Thoracic aorta (tissue), 2 donors: ENCODE measurements around the gene CRYGC. TPM values are rescaled to one million over a fixed set of nuclear protein-coding genes. Genes with fewer than 3 reads are reported as not detected.

Source experiments
- ATAC-seq: fragments of 150-250 bp; one replicate; pipeline ENCODE4 v1.8.0; 2017; ENCODE audit warnings: low read depth; ENCODE audit not compliant: insufficient number of reproducible peaks, low FRiP score
- DNase-seq: peaks from one replicate; pipeline ENCODE4 v3.0.0-alpha.2; 2020; ENCODE audit warnings: low spot score
- H3K27ac ChIP-seq, 2 donors: fragments of 200-600 bp; sonication (generic); 1 replicate in 1 of 2; 2 replicates in 1 of 2; pipeline ENCODE4 v1.5.1; 2016; ENCODE audit warnings: mild to moderate bottlenecking in 2 of 2, moderate library complexity in 2 of 2
- H3K27me3 ChIP-seq: fragments of 200-600 bp; sonication (generic); replicated peaks from 2 replicates; pipeline ENCODE4 v1.6.0; 2016; ENCODE audit warnings: mild to moderate bottlenecking; ENCODE audit not compliant: insufficient read depth
- H3K36me3 ChIP-seq: fragments of 200-600 bp; sonication (generic); one replicate; pipeline ENCODE4 v1.5.1; 2016
- H3K4me1 ChIP-seq, 2 donors: fragments of 200-600 bp; sonication (generic); 1 replicate in 1 of 2; 2 replicates in 1 of 2; pipeline versions ENCODE4 v1.5.1 to v1.6.0; 2016; ENCODE audit warnings: low read depth in 2 of 2, mild to moderate bottlenecking in 1 of 2; ENCODE audit not compliant: control insufficient read depth in 1 of 2
- H3K4me3 ChIP-seq: fragments of 200-600 bp; sonication (generic); 2 replicates; pipeline ENCODE4 v1.5.1; 2016; ENCODE audit warnings: mild to moderate bottlenecking
- H3K9me3 ChIP-seq: fragments of 200-600 bp; sonication (generic); 2 replicates; pipeline ENCODE4 v1.5.1; 2016
- total RNA-seq, 2 donors: library from RNA; depleted of rRNA; stranded (reverse); fragments of >200 nt; gene quantifications; one replicate each; pipeline versions ENCODE4 v1.1.0 to v1.2.3, GENCODE V29; 2016
- TF ChIP-seq, protein P1 (sequence below): fragments of 200-600 bp; sonication (generic); IDR thresholded peaks from one replicate; pipeline ENCODE4 v1.5.1; 2019; ENCODE audit warnings: antibody characterized with exemption

The CRYGC gene
- total RNA-seq, 2 donors from 2014 or later: not detected

DNA sequence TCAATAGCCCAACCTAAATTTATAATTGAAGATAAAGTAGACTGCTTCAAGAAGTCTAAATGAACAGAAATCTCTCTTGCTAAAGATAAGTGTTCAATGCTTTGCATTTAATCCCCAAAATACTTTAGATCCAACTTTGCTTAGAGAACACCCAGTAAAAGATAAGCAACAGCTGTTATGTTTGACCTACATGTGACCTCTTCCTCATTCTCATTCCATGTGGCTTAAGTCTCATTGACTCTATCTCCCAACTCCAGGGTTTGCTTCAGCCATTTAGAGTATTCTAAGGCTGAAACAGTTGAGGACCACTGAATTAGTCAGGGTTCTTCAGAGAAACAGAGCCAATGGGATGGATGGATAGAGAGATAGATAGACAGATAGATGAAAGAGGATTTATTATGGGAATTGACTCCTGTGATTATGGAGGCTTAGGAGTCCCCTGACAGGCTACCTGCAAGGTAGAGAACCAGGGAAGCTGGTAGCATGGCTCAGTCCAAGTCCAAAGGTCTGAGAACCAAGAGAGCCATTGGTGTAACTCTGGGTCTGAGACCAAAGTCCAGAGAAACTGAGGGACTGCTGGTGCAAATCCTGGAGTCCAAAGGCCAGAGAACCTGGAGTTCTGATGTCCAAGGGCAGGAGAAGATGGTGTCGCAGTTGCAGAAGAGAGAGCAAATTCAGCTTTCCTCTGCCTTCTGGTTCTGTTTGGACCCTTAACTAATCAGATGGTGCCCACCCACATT, 37.4 kb downstream of the CRYGC start:
- Histone ChIP-seq H3K27me3 (no peaks in the 10 kb centered on the region), H3K9me3 (no peaks in the 10 kb centered on the region), H3K4me1 (no peaks in the 10 kb centered on the region), H3K27ac (no peak overlapping the region), H3K4me3 (no peak overlapping the region), H3K36me3 (no peaks in the 10 kb centered on the region)
- TF ChIP-seq, protein P1, sequence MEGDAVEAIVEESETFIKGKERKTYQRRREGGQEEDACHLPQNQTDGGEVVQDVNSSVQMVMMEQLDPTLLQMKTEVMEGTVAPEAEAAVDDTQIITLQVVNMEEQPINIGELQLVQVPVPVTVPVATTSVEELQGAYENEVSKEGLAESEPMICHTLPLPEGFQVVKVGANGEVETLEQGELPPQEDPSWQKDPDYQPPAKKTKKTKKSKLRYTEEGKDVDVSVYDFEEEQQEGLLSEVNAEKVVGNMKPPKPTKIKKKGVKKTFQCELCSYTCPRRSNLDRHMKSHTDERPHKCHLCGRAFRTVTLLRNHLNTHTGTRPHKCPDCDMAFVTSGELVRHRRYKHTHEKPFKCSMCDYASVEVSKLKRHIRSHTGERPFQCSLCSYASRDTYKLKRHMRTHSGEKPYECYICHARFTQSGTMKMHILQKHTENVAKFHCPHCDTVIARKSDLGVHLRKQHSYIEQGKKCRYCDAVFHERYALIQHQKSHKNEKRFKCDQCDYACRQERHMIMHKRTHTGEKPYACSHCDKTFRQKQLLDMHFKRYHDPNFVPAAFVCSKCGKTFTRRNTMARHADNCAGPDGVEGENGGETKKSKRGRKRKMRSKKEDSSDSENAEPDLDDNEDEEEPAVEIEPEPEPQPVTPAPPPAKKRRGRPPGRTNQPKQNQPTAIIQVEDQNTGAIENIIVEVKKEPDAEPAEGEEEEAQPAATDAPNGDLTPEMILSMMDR: no peak
- no peak for DNase-seq
- no peak for ATAC-seq

DNA sequence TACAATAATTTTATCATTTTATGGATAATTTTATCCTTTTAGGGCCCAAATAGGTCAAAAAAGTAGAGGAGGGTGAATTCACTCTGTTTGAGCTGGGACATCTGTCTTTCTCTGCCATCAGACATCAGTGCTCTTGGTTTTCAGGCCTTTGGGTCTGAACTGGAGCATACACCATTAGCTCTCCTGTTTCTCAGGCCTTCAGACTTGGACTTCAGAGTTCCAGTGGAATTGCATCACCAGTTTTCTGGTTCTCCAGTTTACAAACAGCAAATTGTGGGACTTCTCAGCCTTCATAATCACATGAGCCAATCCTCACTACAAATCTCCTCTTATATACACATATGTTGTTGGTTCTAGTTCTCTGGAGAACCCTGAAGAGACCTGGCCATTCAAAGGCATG, 39.2 kb downstream of the CRYGC start:
- no peak for ATAC-seq
- Histone ChIP-seq H3K9me3 (no peaks in the 10 kb centered on the region), H3K36me3 (no peaks in the 10 kb centered on the region), H3K27ac (no peak overlapping the region), H3K4me1 (no peaks in the 10 kb centered on the region), H3K4me3 (no peak overlapping the region), H3K27me3 (no peaks in the 10 kb centered on the region)
- no peak for DNase-seq
- TF ChIP-seq, protein P1: no peak

DNA sequence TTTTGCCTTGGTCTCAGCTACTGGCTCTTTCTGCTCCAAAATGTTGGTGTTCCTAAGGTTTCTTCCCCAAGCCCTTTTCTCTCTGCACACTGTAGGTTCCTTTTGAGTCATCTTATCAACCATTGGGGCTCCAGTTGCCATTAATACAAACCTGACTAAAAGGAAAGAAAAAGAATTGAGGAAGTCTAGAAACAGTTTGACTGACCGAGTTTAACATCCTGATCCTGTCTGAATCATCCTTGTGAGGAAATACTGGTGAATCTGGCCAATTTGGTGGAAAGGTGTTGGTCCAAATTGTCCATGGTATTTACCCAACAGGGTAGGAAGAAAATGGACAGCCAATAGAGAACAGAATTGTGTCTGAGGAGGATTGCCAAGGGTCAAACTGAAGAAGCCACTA, 43.6 kb downstream of the CRYGC start:
- DNase-seq (no peak), ATAC-seq (no peak)
- H3K27me3 ChIP-seq: no peaks in the 10 kb centered on the region
- no peaks in the 10 kb centered on the region for H3K4me1 ChIP-seq
- no peaks in the 10 kb centered on the region for H3K36me3 ChIP-seq
- H3K27ac ChIP-seq: no peak overlapping the region
- no peaks in the 10 kb centered on the region for H3K9me3 ChIP-seq
- H3K4me3 ChIP-seq: no peak overlapping the region
- TF ChIP-seq, protein P1: no peak

DNA sequence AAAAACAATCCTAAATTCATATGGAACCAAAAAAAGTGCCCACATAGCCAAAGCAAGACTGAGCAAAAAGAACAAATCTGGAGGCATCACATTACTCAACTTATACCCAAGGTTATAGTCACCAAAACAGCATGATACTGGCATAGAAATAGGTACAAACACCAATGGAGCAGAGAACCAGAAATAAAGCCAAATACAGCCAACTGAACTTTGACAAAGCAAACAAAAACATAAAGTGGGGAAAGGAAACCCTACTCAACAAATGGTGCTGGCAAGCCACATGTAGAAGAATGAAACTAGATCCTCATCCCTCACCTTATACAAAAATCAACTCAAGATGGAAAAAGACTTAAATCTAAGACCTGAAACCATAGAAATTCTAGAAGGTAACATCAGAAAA, 45.8 kb downstream of the CRYGC start:
- Histone ChIP-seq H3K27me3 (no peaks in the 10 kb centered on the region), H3K27ac (no peak overlapping the region), H3K36me3 (no peaks in the 10 kb centered on the region), H3K4me1 (no peaks in the 10 kb centered on the region), H3K4me3 (no peak overlapping the region), H3K9me3 (no peaks in the 10 kb centered on the region)
- TF ChIP-seq, protein P1: no peak
- ATAC-seq (no peak), DNase-seq (no peak)

Other genes with a start within 250 kb of the CRYGC start
- 10 to 100 TPM; 20.5 to 21.8 TPM for gene PLEKHM3, start 104.3 kb downstream of the CRYGC start, total RNA-seq
- gene CRYGD, start 5.3 kb downstream of the CRYGC start, total RNA-seq: not detected
- gene CRYGB, start 16.3 kb upstream of the CRYGC start, total RNA-seq: not detected
- gene CRYGA, start 33.8 kb upstream of the CRYGC start, total RNA-seq: not detected
- not detected for gene C2orf80, start 60.2 kb upstream of the CRYGC start, total RNA-seq
- 10 to 100 TPM; 40.9 to 41.0 TPM for gene IDH1, start 125.2 kb upstream of the CRYGC start, total RNA-seq
- gene PIKFYVE, start 136.4 kb upstream of the CRYGC start, total RNA-seq: 10 to 100 TPM; 18.0 to 29.4 TPM